AG08396 (cell line): Measurements from ENCODE around the gene XYLT2.

Source experiments
- DNase-seq: peaks from one replicate; pipeline ENCODE4 v3.0.0; 2012; ENCODE audit warnings: low spot score, mixed read lengths

XYLT2 gene

DNA sequence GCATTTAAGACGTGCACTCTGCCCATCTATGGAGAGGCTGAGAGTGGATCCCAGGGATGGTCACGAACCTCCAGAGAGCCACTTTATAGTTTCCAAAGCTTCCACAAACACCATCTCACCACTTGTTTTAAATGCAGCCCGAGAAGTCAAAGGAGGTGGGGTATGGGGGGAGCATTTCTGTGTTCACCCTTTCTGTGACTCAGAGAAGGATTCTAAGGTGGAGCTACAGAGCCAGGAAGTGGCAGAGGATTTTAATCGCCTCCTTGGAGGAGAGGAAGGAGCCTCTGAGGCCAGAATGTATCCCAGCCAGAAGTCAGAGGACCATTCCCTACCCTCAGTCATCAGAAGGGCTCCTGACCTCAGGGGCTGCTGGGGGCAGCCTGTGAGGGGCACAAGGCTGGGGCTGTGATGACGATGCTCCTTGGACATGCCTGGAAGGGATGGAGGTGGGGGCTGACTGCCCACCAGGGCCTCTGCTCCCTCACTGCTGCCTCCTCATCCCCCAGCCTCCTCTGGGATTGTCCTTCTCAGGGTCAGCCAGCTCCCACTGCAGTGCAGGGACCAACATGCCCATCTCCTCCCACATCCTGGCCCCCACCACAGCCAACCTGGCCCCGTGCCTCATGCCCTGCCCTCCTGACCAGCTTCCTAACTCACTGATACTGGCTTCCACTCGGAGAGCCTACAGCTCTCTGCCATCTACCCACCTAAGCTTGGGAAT is 2.8 kb downstream of the XYLT2 start:
- DNase-seq: peak; percentile 69

GRCh38 chr17:50349243-50349600 is 3.3 kb downstream of the XYLT2 start:
- no peak for DNase-seq

DNA sequence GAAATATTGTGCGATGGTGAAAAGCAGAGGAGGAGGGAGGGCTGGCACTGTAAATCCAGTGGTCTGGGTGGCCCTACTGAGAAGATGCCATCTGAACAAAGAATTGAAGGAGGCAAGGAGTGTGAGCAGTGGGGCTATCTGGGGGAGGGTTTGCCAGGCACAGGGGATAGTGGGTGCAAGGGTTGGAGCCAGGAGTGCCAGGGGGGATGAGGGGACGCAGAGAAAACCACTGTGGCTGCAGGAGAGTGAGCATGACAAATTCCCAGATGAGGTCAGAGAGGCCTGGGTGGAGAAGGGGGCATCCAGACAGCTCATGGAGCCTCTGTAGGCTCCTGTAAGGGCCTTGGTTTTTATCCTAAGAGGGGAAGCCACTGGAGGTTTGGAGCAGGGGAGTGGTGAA is 4.8 kb downstream of the XYLT2 start:
- DNase-seq: no peak

DNA sequence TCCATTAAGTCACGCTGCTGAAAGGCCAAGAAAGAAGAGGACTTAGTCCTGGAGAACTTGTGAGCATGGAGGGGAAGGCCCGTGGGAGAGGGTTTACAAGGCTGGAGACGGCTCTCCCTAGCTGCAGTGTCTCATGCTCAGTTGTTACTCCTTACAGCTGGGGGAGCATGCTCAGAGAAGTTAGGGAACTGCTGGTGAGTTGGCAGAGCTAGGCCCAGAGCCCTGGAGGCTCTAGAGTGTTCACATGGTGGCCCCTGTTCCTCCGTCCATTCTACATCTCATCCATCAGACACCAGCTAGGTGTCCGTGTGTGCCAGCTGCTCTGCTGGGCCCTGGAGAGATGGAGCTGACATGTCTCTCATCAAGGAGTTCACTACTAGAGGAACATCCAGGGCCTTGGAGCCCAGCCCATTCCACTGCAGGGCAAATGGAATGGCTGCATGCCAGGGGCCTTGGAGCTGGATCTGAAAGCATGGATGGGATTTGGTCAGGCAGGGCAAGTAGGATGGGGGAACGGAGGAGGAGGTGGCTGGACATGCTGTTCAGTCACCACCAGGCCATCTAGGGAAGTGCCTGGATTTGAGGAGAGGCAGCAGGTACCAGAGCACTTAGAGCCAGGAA is 6.3 kb downstream of the XYLT2 start:
- DNase-seq: no peak

- no peak for DNase-seq
Measured at GRCh38 chr17:50352693-50353599, 7.0 kb downstream of the XYLT2 start.

DNA sequence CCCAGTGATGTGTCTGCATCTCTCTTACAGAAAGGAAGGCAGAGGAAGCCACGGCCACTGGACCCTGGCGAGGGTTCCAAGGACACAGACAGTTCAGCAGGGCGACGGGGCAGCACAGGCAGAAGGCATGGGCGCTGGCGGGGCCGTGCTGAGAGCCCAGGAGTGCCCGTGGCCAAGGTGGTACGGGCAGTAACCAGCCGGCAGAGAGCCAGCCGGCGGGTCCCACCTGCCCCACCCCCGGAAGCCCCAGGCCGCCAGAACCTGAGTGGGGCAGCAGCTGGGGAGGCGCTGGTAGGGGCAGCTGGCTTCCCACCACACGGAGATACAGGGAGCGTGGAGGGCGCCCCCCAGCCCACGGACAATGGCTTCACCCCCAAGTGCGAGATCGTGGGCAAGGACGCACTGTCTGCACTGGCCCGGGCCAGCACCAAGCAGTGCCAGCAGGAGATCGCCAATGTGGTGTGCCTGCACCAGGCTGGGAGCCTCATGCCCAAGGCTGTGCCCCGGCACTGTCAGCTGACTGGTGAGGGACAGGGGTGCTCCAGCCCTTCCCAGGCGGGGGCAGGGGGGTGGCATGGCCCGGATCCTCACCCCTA is 7.8 kb downstream of the XYLT2 start:
- no peak for DNase-seq

DNA sequence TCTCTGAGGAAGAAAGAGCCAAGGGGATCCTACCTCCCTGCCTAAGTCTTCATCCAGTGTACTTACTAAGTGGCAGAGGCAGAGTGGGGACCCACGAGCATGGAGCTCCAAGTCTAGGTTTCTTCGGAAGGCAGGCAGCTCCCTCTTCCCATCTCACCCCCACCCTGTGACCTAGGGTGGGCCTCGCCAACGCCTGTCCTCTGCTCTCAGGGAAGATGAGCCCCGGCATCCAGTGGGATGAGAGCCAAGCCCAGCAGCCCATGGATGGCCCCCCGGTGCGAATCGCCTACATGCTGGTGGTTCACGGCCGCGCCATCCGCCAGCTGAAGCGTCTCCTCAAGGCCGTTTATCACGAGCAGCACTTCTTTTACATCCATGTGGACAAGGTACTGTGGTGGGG is 8.3 kb downstream of the XYLT2 start:
- DNase-seq: no peak

- no peak for DNase-seq
Measured at GRCh38 chr17:50354776-50355175, 8.8 kb downstream of the XYLT2 start.

DNA sequence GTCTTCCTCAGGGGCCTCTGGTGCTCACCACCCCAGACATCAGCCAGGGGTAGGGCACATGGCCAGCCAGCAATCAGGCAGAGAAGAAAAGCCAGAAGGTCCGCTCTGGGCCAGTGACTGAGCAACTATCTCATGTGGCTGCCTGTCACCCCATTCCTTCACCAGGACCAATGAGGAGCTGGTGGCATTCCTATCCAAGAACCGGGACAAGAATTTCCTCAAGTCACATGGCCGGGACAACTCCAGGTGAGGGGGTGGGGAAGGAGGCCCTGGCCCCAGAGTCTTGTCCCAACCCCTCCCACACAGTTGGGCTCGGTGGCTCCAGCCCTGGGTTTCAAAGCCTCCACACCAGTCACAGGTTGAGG is 9.4 kb downstream of the XYLT2 start:
- no peak for DNase-seq

GRCh38 chr17:50355701-50356341 is 9.9 kb downstream of the XYLT2 start:
- no peak for DNase-seq

DNA sequence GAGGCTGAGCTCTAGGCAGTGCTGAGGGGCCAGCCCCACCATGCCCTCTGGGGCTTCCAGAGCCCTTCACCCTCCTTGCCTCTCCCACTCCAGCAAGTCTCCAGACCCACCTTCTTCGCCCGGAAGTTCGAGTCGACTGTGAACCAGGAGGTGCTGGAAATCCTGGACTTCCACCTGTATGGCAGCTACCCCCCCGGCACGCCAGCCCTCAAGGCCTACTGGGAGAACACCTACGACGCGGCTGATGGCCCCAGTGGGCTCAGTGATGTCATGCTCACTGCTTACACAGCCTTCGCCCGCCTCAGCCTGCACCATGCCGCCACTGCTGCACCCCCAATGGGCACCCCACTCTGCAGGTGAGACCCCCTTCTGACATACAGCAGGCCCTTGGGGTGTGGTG is 10.5 kb downstream of the XYLT2 start:
- no peak for DNase-seq

DNA sequence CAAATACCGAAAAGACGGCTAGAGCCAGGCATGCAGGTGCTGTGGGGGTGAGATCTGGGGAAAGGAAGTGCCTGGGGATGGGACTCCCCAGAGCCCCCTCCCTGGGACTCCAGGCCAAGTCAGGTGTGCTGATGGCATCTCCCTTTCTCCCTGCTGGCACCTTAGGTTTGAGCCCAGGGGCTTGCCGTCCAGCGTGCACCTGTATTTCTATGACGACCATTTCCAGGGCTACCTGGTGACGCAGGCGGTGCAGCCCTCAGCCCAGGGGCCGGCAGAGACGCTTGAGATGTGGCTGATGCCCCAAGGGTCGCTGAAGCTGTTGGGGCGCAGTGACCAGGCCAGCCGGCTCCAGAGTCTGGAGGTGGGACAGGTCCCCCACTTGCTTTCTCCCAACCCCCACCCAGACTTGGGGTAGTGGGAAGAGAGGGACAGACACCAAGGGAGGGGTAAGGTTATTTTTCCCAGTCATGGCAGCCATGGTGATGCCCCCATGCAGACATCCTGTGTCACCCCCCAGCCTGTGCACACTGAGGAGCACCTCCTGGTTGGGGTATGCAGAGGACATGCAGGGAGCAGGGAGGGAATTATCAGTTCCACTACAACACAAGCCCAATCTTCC is 11.1 kb downstream of the XYLT2 start:
- DNase-seq: no peak

DNA sequence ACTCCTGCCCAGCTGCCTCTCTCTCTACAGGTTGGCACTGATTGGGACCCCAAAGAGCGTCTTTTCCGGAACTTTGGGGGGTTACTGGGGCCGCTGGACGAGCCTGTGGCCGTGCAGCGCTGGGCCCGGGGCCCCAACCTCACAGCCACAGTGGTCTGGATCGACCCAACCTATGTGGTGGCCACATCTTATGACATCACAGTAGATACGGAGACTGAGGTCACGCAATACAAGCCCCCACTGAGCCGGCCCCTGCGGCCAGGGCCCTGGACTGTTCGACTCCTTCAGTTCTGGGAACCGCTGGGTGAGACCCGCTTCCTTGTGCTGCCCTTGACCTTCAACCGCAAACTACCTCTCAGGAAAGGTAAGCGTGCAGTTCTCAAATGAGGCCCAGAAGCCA is 12.3 kb downstream of the XYLT2 start:
- DNase-seq: no peak

GRCh38 chr17:50359005-50359699 is 13.2 kb downstream of the XYLT2 start:
- no peak for DNase-seq

DNA sequence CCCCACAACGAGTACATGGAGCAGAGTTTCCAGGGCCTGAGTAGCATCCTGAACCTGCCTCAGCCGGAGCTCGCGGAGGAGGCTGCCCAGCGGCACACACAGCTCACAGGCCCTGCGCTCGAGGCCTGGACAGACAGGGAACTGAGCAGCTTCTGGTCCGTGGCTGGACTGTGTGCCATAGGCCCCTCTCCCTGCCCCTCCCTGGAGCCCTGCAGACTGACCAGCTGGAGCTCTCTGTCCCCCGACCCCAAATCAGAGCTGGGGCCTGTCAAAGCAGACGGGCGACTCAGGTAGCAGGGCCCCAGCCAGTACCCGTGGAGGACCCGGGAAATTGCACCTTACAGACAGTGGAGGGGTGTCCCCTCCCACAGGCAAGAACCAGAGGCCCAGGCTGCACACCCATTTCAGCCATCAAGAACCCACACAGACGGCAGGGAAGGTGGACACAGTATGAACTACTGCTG is 14.1 kb downstream of the XYLT2 start:
- DNase-seq: no peak

DNA sequence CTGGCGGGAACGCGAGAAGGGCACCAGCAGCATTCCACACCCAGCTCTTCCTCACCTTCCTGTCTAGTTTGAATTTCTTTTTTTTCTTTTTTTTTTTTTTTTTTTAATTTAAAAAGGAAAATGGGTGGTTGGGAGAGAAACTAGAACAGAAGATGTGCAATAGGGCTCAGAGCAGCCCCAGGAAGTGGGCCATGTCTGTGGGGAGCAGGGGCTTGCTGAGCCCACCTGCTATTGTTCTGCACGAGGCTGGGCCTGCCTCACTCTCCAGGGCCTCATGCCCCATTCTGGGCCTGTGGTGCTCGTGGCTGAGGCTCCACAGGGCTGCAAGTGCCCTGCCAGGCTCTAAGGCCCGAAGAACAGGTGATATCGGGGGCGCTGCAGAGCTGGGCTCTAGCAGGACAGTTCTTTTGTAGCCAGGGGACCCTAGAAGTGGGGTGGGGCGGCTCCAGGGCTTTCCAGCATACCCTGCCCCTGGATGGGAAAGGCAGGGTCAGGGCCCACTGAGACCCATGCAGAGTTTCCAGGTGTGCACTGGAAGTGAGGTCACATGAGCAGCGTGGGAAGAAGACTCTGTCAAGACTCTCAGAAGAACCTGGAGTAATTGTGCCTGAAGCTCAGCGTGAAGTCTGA is 14.7 kb downstream of the XYLT2 start:
- no peak for DNase-seq

GRCh38 chr17:50361561-50362480 is 15.9 kb downstream of the XYLT2 start:
- peak; percentile 84 for DNase-seq

DNA sequence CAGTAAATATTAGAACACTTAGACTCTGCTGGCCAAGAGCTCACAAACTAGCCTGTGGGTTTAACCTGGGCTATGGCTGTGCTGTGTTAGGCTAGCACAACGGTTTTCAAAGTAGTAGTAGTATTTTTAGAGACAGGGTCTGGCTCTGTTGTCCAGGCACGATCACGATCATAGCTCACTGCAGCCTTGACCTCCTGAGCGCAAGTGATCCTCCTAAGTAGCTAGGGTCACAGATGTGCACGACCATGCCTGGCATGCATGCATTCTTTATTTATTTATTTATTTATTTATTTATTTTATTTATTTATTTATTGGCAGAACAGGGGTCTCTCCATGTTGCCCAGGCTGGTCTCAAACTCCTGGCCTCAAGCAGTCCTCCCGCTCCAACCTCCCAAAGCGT is 16.7 kb downstream of the XYLT2 start:
- no peak for DNase-seq
